D341Med (cell line): Measurements from ENCODE around the gene KPNA4.
"Not testable (repeated sequence)": the region's sequence is repeated elsewhere in the genome, so short reads cannot be mapped to it uniquely, and the experiment has no call there.

Source experiments
- DNase-seq: peaks from one replicate; pipeline ENCODE4 v3.0.0; 2012; ENCODE audit warnings: low spot score

The KPNA4 gene

GRCh38 chr3:160565442-160566403 is at the start of gene KPNA4:
TSS of gene KPNA4 (minus strand) at chr3:160565571. CDS start at chr3:160565282, 289 bp downstream.
- DNase-seq: peak; percentile 98

GRCh38 chr3:160613661-160614060 is 48.3 kb upstream of the KPNA4 start:
- DNase-seq: no peak

GRCh38 chr3:160612386-160613075 is 47.2 kb upstream of the KPNA4 start:
- no peak for DNase-seq

- no peak for DNase-seq
Measured at GRCh38 chr3:160611141-160611540, 45.8 kb upstream of the KPNA4 start.

- no peak for DNase-seq
Measured at GRCh38 chr3:160608870-160609269, 43.5 kb upstream of the KPNA4 start.

- DNase-seq: no peak
Measured at GRCh38 chr3:160607826-160608225, 42.5 kb upstream of the KPNA4 start.

GRCh38 chr3:160605315-160605714 is 39.9 kb upstream of the KPNA4 start:
- DNase-seq: no peak

GRCh38 chr3:160603845-160604244 is 38.5 kb upstream of the KPNA4 start:
- not testable (repeated sequence) for DNase-seq

GRCh38 chr3:160602259-160602658 is 36.9 kb upstream of the KPNA4 start:
- DNase-seq: no peak

GRCh38 chr3:160601288-160601687 is 35.9 kb upstream of the KPNA4 start:
- no peak for DNase-seq

GRCh38 chr3:160598865-160599264 is 33.5 kb upstream of the KPNA4 start:
- no peak for DNase-seq

GRCh38 chr3:160588023-160588422 is 22.7 kb upstream of the KPNA4 start:
- no peak for DNase-seq

GRCh38 chr3:160587105-160587504 is 21.7 kb upstream of the KPNA4 start:
- DNase-seq: no peak

- DNase-seq: no peak
Measured at GRCh38 chr3:160586679-160587078, 21.3 kb upstream of the KPNA4 start.

- DNase-seq: no peak
Measured at GRCh38 chr3:160583451-160583850, 18.1 kb upstream of the KPNA4 start.

GRCh38 chr3:160580938-160581337 is 15.6 kb upstream of the KPNA4 start:
- no peak for DNase-seq

- DNase-seq: peak; percentile 33
Measured at GRCh38 chr3:160577556-160578195, 12.3 kb upstream of the KPNA4 start.

GRCh38 chr3:160577093-160577492 is 11.7 kb upstream of the KPNA4 start:
- no peak for DNase-seq

- no peak for DNase-seq
Measured at GRCh38 chr3:160576621-160577020, 11.2 kb upstream of the KPNA4 start.

GRCh38 chr3:160575589-160575988 is 10.2 kb upstream of the KPNA4 start:
- no peak for DNase-seq

- DNase-seq: no peak
Measured at GRCh38 chr3:160574636-160575035, 9.3 kb upstream of the KPNA4 start.

- DNase-seq: not testable (repeated sequence)
Measured at GRCh38 chr3:160573955-160574525, 8.7 kb upstream of the KPNA4 start.
